Measurements from ENCODE around the gene PLCXD3.

DNA sequence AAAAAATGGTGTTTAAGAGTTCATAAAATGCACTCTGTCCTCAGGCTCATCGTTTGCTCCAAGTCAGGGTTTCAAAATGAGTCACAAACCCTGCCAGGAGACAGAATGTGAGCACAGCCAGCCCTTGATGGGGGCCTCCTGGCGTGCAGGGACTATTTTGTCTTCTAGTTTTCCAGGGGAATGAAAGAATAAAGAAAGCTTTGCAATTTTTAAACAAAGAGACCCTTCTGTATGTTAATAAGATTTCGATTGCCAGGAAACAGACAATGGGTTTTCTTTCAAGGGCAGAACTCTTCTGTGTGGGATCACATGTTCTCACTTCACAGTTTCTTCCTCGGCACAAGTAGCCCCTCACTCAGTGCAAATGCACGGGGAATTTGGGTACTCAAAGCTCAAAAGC, 175.6 kb downstream of the PLCXD3 start:
- no peak for TF ChIP-seq CHD2 (IDR thresholded peaks at IDR 0.05; ENCODE audit: low read length, partially characterized antibody)
- TF ChIP-seq, protein P1, sequence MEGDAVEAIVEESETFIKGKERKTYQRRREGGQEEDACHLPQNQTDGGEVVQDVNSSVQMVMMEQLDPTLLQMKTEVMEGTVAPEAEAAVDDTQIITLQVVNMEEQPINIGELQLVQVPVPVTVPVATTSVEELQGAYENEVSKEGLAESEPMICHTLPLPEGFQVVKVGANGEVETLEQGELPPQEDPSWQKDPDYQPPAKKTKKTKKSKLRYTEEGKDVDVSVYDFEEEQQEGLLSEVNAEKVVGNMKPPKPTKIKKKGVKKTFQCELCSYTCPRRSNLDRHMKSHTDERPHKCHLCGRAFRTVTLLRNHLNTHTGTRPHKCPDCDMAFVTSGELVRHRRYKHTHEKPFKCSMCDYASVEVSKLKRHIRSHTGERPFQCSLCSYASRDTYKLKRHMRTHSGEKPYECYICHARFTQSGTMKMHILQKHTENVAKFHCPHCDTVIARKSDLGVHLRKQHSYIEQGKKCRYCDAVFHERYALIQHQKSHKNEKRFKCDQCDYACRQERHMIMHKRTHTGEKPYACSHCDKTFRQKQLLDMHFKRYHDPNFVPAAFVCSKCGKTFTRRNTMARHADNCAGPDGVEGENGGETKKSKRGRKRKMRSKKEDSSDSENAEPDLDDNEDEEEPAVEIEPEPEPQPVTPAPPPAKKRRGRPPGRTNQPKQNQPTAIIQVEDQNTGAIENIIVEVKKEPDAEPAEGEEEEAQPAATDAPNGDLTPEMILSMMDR (IDR thresholded peaks at IDR 0.05) = no peak
- TF ChIP-seq RAD21 (IDR thresholded peaks at IDR 0.05; ENCODE audit: low read length) = no peak
- TF ChIP-seq MXI1 (IDR thresholded peaks at IDR 0.05; ENCODE audit: low read depth, low read length) = no peak
- no peak for TF ChIP-seq RFX5 (IDR thresholded peaks at IDR 0.05; ENCODE audit: low read length)
- TF ChIP-seq POLR2AphosphoS5 (IDR thresholded peaks at IDR 0.05; ENCODE audit: low read depth, low read length) = no peak
- TF ChIP-seq TAF1 (IDR thresholded peaks at IDR 0.05; ENCODE audit: borderline replicate concordance, low read depth, low read length) = no peak
- TF ChIP-seq EP300 (IDR thresholded peaks at IDR 0.05; ENCODE audit: borderline replicate concordance in 1 of 2, low read depth in 1 of 2, low read length in 1 of 2) = no peak
- TF ChIP-seq, protein P2, sequence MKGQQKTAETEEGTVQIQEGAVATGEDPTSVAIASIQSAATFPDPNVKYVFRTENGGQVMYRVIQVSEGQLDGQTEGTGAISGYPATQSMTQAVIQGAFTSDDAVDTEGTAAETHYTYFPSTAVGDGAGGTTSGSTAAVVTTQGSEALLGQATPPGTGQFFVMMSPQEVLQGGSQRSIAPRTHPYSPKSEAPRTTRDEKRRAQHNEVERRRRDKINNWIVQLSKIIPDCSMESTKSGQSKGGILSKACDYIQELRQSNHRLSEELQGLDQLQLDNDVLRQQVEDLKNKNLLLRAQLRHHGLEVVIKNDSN (IDR thresholded peaks at IDR 0.05; ENCODE audit: borderline replicate concordance, low read depth) = no peak
- TF ChIP-seq, protein P3, sequence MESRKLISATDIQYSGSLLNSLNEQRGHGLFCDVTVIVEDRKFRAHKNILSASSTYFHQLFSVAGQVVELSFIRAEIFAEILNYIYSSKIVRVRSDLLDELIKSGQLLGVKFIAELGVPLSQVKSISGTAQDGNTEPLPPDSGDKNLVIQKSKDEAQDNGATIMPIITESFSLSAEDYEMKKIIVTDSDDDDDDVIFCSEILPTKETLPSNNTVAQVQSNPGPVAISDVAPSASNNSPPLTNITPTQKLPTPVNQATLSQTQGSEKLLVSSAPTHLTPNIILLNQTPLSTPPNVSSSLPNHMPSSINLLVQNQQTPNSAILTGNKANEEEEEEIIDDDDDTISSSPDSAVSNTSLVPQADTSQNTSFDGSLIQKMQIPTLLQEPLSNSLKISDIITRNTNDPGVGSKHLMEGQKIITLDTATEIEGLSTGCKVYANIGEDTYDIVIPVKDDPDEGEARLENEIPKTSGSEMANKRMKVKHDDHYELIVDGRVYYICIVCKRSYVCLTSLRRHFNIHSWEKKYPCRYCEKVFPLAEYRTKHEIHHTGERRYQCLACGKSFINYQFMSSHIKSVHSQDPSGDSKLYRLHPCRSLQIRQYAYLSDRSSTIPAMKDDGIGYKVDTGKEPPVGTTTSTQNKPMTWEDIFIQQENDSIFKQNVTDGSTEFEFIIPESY (IDR thresholded peaks at IDR 0.05; ENCODE audit: borderline replicate concordance, low read depth) = no peak
- no peak for TF ChIP-seq JUND (IDR thresholded peaks at IDR 0.05)
- TF ChIP-seq ELF1 (IDR thresholded peaks at IDR 0.05) = no peak
- TF ChIP-seq SMC3 (IDR thresholded peaks at IDR 0.05; ENCODE audit: low read depth, low read length) = no peak

Measured in SK-N-SH (cell line).